NCI-H2196 treated with DMSO at 0.1 percent for 48 hours (cell line): ENCODE data around the gene ERC1.
"Not testable (repeated sequence)": the region's sequence is repeated elsewhere in the genome, so short reads cannot be mapped to it uniquely, and the experiment has no call there.

Experiments
- DNase-seq: peaks from one replicate; lab custom pipeline; 2025; ENCODE audit not compliant: unreplicated experiment; lab: John Stamatoyannopoulos, UW

The ERC1 gene

GRCh38 chr12:1117371-1117770 is 126.3 kb downstream of the ERC1 start:
- no peak for DNase-seq

- peak; percentile 26 for DNase-seq
Measured at GRCh38 chr12:1117970-1118563, 127.0 kb downstream of the ERC1 start.

- no peak for DNase-seq
Measured at GRCh38 chr12:1122786-1123185, 131.8 kb downstream of the ERC1 start.

GRCh38 chr12:1126091-1126490 is 135.1 kb downstream of the ERC1 start:
- DNase-seq = no peak

- no peak for DNase-seq
Measured at GRCh38 chr12:1127021-1127420, 136.0 kb downstream of the ERC1 start.

GRCh38 chr12:1130164-1130563 is 139.1 kb downstream of the ERC1 start:
- DNase-seq = no peak

GRCh38 chr12:1130571-1130970 is 139.5 kb downstream of the ERC1 start:
- no peak for DNase-seq

- DNase-seq = peak; percentile 1
Measured at GRCh38 chr12:1131811-1132224, 140.8 kb downstream of the ERC1 start.

- DNase-seq = no peak
Measured at GRCh38 chr12:1132311-1132710, 141.3 kb downstream of the ERC1 start.

GRCh38 chr12:1138691-1139090 is 147.7 kb downstream of the ERC1 start:
- DNase-seq = no peak

GRCh38 chr12:1146758-1147157 is 155.7 kb downstream of the ERC1 start:
- not testable (repeated sequence) for DNase-seq

- no peak for DNase-seq
Measured at GRCh38 chr12:1147821-1148220, 156.8 kb downstream of the ERC1 start.

- no peak for DNase-seq
Measured at GRCh38 chr12:1157046-1157445, 166.0 kb downstream of the ERC1 start.

- DNase-seq = no peak
Measured at GRCh38 chr12:1161197-1161596, 170.2 kb downstream of the ERC1 start.

GRCh38 chr12:1162081-1162760 is 171.2 kb downstream of the ERC1 start:
- no peak for DNase-seq

GRCh38 chr12:1167784-1168183 is 176.8 kb downstream of the ERC1 start:
- no peak for DNase-seq

- DNase-seq = no peak
Measured at GRCh38 chr12:1170411-1170810, 179.4 kb downstream of the ERC1 start.

- DNase-seq = no peak
Measured at GRCh38 chr12:1171657-1172408, 180.8 kb downstream of the ERC1 start.

GRCh38 chr12:1173781-1174617 is 183.0 kb downstream of the ERC1 start:
- DNase-seq = no peak

- DNase-seq = no peak
Measured at GRCh38 chr12:1174659-1175058, 183.6 kb downstream of the ERC1 start.

- DNase-seq = no peak
Measured at GRCh38 chr12:1176191-1176590, 185.2 kb downstream of the ERC1 start.
